Endothelial cell of hepatic sinusoid (primary cell): ENCODE data around the gene RNF212.
"Not testable (repeated sequence)": the region's sequence is repeated elsewhere in the genome, so short reads cannot be mapped to it uniquely, and the experiment has no call there.

ENCODE experiments used
- in situ Hi-C: cut with HindIII; loops from 2 replicates; pipeline ENCODE4 v1.10.0; 2017; ENCODE audit warnings: low sequenced_read_pairs

Gene RNF212

GRCh38 chr4:1052231-1052671, 61.1 kb downstream of the RNF212 start:
- in situ Hi-C loops, result loop anchor here (5.0 kb wide), 1 partner anchor 70 kb away; no protein-coding TSS in a partner anchor

DNA sequence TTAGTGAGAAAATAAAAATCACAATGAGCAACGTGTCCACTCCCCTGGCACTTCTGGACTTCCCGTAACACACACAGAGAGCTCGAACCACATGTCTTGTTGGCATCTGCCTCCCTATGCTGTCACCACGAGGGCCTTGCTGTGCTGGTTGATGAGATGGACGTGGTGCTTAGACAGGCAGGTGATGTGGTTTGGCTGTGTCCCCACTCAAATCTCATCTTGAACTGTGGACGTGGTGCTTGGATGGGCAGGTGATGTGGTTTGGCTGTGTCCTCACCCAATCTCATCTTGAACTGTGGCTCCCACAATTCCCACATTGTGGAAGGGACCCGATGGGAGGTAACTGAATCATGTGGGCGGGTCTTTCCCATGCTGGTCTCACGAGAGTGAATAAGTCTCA, 61.9 kb downstream of the RNF212 start:
- in situ Hi-C loops, result loop anchor here (5.0 kb wide), 1 partner anchor 71 kb away; no protein-coding TSS in a partner anchor

GRCh38 chr4:1050486-1051213, 62.7 kb downstream of the RNF212 start:
- in situ Hi-C loops, result loop anchor here (5.0 kb wide), 1 partner anchor 72 kb away; no protein-coding TSS in a partner anchor

- in situ Hi-C loops, result no loop called here
Observed at GRCh38 chr4:1049591-1049905, 63.8 kb downstream of the RNF212 start.

GRCh38 chr4:1048773-1049590, 64.4 kb downstream of the RNF212 start:
- in situ Hi-C loops, result no loop called here

DNA sequence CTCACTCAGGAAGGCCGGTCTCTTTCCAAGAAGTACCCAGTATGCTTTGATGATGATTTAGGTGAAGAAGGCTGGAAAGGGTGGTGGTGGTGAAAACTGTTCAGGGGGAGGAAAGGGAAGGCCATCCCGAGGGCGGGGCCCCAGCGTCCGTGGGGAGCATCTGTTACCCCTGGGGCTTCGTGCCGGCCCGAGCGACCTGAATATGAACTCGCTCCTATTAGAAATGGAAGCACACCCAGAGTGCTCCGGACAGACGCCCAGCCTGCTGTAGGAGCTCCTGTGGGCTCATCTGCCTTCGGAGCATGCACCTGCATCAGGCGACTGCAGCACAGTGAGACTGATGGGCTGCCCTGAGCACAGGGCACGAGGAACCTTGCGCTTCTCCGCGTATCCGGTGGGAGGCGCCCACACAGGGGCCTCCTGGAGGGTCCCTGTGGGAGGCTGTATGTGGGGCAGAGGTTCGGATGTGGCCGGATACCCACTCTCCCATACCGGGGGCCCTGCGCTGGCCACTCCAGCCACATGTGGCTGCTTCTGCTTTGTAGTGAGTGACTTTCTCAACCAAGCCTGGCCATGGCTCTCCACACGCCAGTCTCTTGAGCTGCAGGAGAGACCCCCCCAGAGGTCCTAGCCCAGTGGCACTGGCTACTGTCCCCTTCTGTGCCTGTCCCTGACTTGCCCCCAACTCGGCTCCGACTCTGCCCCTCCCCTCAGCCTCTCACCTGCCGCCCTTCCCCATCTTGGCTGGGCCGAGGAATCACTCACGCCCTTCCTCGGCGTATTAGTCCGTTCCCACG, 65.2 kb downstream of the RNF212 start:
- in situ Hi-C loops, result no loop called here

DNA sequence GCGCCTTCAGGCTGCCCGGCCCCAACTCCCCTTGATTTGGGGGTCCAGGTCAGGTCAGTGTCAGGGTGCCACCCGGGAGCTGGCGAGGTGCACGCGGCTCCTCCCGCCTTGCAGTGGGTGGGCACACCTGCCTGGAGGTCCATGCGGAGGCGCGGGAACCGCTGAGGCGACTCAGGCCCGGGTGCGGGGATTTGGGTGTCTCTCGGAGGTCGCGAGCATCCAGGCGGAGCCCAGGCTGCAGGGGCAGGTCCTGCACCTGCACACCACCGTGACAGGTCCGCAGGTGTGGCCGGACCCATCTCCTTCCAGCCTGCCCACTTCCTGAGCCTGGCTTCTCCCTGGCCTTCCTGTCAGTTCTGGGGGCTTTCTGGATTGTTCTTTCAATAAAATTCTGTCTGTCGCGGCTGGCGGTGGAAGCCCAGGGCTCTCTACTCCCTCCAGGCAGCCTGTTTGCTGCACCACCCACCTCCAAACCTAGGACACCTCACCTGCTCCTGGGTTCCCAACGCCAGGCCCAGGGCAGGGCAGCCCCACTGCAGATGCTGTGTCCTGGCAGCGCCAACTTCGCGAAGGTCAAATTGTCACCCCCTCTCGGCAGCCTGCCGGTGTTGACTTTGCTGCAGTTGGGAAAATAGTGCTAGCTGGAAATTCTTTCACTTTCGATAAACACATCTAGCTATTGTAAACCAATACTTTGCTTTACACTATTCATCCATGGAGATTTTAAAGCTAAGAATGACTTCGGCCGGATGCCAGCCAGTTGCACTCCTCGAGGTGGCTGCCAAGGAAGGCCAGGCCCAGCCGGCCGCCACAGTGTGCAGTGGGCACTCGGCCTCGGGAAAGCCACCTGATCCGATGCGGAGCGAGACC, 66.0 kb downstream of the RNF212 start:
- in situ Hi-C loops, result no loop called here

DNA sequence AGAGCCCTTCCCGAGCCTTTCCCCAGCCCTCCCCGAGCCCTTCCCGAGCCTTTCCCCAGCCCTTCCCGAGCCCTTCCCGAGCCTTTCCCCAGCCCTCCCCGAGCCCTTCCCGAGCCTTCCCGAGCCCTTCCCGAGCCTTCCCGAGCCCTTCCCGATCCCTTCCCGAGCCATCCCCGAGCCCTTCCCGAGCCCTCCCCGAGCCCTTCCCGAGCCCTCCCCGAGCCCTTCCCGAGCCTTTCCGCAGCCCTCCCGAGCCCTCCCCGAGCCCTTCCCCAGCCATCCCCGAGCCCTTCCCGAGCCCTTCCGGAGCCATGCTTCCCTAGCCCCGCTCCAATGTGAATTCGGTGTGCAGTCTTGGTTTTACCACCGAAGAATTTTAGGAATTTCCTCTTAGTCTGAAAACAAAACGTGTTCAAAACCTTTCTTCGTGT, 66.8 kb downstream of the RNF212 start:
- in situ Hi-C loops, result not testable (repeated sequence)

DNA sequence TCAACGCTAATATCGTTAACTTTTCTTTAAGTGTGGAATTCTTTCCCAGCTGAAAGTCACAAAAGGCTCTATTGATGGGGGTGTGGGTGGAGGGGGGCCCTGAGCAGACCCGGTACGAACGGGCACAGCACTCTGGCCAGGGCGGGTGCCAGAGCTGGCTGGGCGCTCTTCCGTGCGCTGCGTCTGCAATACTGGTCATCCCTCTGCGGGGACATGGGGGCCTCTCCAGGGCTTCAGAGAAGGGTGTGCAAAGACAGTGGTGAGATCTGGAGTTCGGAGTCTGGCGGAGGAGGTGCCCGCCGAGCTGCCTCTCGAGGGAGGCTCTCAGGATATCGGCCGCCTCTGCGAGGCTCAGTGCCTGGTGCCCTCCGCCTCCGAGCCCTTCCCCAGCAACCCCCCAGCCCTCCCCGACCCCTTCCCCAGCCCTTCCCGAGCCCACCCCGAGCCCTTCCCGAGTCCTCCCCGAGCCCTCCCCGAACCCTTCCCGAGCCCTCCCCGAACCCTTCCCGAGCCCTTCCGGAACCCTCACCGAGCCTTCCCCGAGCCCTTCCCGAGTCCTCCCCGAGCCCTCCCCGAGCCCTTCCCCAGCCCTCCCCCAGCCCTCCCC, 67.7 kb downstream of the RNF212 start:
- in situ Hi-C loops, result no loop called here

DNA sequence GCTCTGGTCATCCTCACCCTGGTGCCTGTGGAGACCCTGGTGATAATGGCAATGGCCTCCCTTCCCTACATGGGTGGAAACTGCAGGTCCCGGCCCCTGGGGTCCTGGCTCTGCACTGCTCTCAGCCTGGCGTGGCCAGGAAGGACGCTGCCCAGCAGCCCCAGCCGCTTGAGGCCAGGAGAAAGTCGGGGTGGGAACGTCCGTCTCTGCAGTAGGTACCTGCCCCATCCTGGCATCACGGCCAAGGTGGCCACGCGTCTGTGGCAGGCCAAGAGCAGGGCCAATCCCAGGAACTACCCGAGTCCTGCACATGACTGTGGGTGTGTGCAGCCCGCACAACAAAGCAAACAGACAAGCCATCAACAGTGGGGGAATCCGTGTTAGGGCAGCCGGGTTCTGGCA, 68.2 kb downstream of the RNF212 start:
- in situ Hi-C loops, result no loop called here

- in situ Hi-C loops, result no loop called here
Observed at GRCh38 chr4:1044469-1045192, 68.7 kb downstream of the RNF212 start.

DNA sequence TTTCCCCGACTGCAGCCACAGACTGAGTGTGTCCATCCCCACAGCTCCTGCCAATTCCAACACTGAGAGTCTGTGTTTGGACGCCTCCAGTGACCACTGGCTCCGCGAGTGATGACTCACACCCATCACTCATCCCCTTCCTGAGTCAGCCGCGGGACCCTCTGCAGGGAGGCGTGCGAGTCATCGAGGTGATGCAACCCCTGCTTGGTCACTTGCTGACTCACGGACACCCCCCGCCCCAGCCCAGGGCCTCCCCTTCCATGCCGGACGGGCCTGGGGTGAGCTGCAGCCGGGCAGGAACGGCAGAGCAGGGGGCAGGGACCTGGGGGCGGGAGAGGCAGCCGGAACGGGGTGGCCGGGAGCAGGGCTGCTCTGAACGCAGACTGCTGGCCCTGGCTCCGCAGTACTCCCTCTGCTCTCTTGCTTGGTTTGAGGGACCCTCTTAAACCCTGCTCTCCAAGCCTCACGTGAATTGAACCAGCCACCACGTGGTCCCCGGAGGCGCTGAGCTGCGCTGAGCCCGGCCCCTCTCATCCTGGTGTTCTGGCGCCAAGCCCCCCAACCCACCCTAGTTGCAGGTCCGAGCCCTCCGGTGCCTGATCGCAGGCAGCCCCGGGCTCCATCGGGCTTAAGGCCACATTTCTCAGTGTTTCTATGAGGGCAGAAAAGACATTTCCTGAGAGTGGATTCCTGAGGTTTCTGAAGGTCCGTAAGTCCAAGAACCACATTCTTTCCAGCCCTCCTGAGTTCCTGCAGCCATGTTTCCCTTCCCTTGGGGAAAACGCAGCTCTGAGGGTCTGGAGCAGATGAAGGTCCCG, 69.5 kb downstream of the RNF212 start:
- in situ Hi-C loops, result no loop called here

- in situ Hi-C loops, result no loop called here
Observed at GRCh38 chr4:1043162-1043561, 70.2 kb downstream of the RNF212 start.

DNA sequence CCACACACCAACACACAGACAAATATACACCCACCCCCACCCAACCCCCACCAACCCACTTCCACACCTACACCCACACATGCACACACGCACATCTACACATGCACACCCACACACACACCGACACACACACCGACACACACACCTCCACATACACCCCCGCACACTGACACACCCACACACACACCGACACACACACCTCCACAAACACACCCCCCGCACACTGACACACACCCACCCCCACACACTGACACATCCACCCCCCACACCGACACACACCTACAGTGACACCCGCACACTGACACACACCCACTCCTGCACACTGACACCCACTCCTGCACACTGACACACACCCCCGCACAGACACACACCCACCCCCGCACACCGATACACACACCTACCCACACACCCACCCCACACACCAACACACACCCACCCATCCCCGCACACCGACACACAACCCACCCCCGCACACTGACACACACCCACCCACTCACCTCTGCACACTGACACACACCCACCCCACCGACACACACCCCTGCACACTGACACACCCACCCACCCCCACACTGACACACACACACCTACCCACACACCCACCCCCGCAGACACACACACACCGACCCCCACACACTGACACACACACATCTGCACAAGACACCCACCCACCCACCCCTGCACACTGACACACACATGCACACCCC, 70.9 kb downstream of the RNF212 start:
- in situ Hi-C loops, result no loop called here

DNA sequence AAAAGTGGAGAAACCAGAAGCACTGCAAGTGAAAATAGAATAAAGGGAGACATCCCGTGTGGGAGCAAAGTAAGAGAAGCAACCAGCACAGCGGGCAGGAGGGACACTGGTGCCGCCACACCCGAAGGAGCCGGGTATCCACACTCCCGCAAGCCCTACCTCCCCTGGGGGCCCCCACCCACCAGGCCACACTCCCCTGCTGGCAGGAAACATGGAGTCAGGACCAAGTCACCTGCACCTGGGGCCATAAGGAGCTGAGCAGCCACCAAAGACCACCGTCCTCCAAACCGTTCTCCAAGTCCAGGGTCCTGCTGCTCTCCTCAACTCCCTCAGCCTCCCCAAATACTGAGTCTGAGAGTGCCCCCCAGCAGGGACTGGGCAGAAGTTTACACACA, 71.4 kb downstream of the RNF212 start:
- in situ Hi-C loops, result no loop called here

DNA sequence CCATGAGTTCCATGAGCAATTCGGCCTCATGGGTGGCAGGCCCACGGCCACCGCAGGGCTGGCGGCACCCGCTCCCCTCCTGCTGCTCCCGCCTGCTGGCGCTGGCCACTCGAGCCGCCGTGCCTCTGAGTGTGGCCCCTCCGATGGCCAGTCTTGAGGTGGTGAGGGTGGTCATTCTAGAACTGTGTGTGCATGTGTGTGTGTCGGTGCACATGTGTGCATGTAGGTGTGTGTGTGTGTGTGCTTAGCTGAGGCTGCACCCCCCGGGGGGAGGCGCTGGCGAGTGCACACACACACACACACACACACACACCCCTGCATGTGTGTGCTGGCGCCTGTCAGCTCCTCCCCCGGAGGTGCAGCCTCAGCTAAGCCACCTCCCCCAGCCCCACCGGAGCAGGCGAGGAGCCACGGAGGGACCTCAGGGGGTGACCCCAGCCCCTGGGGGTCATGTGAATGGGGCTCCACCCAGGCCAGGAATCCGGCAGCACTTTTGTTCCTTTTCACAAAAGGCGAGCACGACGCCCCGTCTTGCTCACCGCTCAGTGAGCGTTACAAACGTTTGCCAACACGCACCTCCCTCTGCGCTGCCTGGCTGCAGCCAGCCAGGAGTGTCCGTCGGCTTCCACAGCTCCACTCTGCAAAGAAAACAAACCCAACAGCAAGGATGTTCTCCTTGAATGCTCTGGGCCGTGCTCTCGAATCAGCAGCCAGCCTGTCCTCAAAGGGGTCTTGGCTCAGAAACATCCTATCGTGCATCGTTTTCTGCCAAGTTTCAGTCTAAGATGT, 72.0 kb downstream of the RNF212 start:
- in situ Hi-C loops, result no loop called here
